Suprapubic skin (tissue), 4 donors: ENCODE data around the gene AKR1A1.

Experiments
- POLR2A ChIP-seq, 2 donors: fragments of 450-650 bp; IDR thresholded peaks; one replicate each; pipeline ENCODE4 v1.6.1; 2017; ENCODE audit warnings: antibody characterized with exemption in 2 of 2, mild to moderate bottlenecking in 2 of 2, moderate library complexity in 2 of 2
- POLR2AphosphoS5 ChIP-seq, 3 donors: sonication (generic); formaldehyde crosslinking; IDR thresholded peaks; one replicate each; pipeline ENCODE4 v1.6.1; 2017; ENCODE audit warnings: antibody characterized with exemption in 3 of 3
- TF ChIP-seq, protein P1 (sequence below), 2 donors: fragments of 200-600 bp in 1 of 2; fragments of 450-650 bp in 1 of 2; sonication (generic) in 1 of 2; IDR thresholded peaks; one replicate each; pipeline ENCODE4 v1.5.1; 2016 to 2019; ENCODE audit warnings: antibody characterized with exemption in 2 of 2, mild to moderate bottlenecking in 1 of 2, moderate library complexity in 1 of 2

GRCh38 chr1:45526135-45526644 lies 24.4 kb upstream of the AKR1A1 start:
- TF ChIP-seq, protein P1, sequence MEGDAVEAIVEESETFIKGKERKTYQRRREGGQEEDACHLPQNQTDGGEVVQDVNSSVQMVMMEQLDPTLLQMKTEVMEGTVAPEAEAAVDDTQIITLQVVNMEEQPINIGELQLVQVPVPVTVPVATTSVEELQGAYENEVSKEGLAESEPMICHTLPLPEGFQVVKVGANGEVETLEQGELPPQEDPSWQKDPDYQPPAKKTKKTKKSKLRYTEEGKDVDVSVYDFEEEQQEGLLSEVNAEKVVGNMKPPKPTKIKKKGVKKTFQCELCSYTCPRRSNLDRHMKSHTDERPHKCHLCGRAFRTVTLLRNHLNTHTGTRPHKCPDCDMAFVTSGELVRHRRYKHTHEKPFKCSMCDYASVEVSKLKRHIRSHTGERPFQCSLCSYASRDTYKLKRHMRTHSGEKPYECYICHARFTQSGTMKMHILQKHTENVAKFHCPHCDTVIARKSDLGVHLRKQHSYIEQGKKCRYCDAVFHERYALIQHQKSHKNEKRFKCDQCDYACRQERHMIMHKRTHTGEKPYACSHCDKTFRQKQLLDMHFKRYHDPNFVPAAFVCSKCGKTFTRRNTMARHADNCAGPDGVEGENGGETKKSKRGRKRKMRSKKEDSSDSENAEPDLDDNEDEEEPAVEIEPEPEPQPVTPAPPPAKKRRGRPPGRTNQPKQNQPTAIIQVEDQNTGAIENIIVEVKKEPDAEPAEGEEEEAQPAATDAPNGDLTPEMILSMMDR (IDR thresholded peaks at IDR 0.05): no peak
- TF ChIP-seq POLR2AphosphoS5 (IDR thresholded peaks at IDR 0.05): no peak
- no peak for TF ChIP-seq POLR2A (IDR thresholded peaks at IDR 0.05)
